Body of pancreas (tissue), 4 donors: ENCODE measurements around the gene CCDC57. TPM values are rescaled to one million over a fixed set of nuclear protein-coding genes. Genes with fewer than 3 reads are reported as not detected.

Experiments
- ATAC-seq: fragments of 150-250 bp; one replicate; pipeline ENCODE4 v1.9.1; 2016
- DNase-seq, 4 donors: peaks; one replicate each; pipeline ENCODE4 v3.0.0-alpha.2; 2019
- H3K27ac ChIP-seq, 4 donors: fragments of 200-600 bp; sonication (generic); 1 replicate in 3 of 4; 2 replicates in 1 of 4; pipeline versions ENCODE4 v1.5.1 to v1.6.1; 2016 to 2019; ENCODE audit warnings: mild to moderate bottlenecking in 1 of 4, mixed read lengths in 1 of 4, moderate library complexity in 1 of 4
- H3K27me3 ChIP-seq, 2 donors: fragments of 200-600 bp; sonication (generic); one replicate each; pipeline ENCODE4 v1.6.0; 2016; ENCODE audit warnings: mild to moderate bottlenecking in 1 of 2
- H3K36me3 ChIP-seq, 2 donors: fragments of 200-600 bp; sonication (generic); replicated peaks in 1 of 2; 2 replicates each; pipeline ENCODE4 v1.5.1; 2016; ENCODE audit warnings: low read depth in 2 of 2; ENCODE audit not compliant: insufficient read depth in 1 of 2
- H3K4me1 ChIP-seq: fragments of 200-600 bp; sonication (generic); one replicate; pipeline ENCODE4 v1.6.0; 2016
- H3K4me3 ChIP-seq, 2 donors: fragments of 200-600 bp; sonication (generic); 1 replicate in 1 of 2; 2 replicates in 1 of 2; pipeline ENCODE4 v1.5.1; 2016 to 2019
- H3K9me3 ChIP-seq, 3 donors: fragments of 200-600 bp; sonication (generic); 1 replicate in 2 of 3; 2 replicates in 1 of 3; pipeline ENCODE4 v1.5.1; 2016
- POLR2A ChIP-seq, 3 donors: fragments of 450-650 bp; IDR thresholded peaks; one replicate each; pipeline ENCODE4 v1.6.1; 2016; ENCODE audit warnings: antibody characterized with exemption in 3 of 3, mild to moderate bottlenecking in 2 of 3
- WGBS, 2 donors: methylation state at CpG; one replicate each; pipeline ENCODE4 v1.1.5; 2017; 5-methylcytosine and 5-hydroxymethylcytosine counted together
- intact Hi-C: fragments of 100-400 bp; cut with DNase I; formaldehyde crosslinking; loops from one replicate; pipeline ENCODE4 v1.15.1; 2023
- total RNA-seq, 2 donors: library from RNA; depleted of rRNA; stranded (reverse); fragments of >200 nt; gene quantifications; one replicate each; pipeline ENCODE4 v1.1.0, GENCODE V29; 2016
- TF ChIP-seq, protein P1 (sequence below), 7 experiments: fragments of 450-650 bp in 4 of 7; fragments of 200-600 bp in 3 of 7; sonication (generic) in 3 of 7; IDR thresholded peaks; one replicate each; pipeline ENCODE4 v1.5.1; 2016 to 2019; ENCODE audit warnings: antibody characterized with exemption in 7 of 7

CCDC57 gene
- total RNA-seq, 2 donors from 2014 or later, result 24.1 to 60.3 TPM

DNA sequence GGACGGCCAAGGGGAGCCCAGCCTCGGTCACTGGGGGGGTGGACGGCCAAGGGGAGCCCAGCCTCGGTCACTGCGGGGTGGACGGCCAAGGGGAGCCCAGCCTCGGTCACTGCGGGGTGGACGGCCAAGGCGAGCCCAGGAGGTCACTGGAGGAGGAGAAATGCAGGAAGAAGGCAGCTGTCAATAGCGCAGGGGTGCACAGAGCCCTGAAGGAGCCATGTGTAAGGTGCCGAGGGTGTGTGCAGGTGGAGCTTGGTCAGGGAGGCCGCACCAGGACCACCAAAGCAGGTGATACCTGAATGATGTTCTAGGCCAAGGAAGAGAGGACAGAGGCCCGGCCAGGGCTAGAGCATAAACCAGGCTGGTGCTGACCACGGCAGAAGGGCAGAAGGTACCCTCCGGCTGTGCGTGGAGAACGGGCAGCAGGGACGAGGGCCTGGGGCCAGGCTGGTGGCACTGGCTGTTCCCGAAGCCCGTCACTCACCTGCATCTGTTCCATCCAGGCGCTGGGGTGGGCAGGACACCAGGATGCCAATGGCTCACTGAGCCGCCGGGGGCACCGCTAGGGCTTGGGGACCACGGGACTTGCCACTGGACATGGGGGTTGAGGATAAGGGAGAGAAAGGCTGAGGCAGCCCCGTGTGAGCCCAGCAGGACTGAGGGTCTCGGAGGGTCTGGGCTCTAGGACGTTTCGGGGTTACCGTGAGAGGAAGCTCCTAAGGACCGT is 5.9 kb upstream of the CCDC57 start:
- DNase-seq (no peak), ATAC-seq (no peak)
- Histone ChIP-seq H3K27ac (no peak overlapping the region), H3K4me3 (no peak overlapping the region), H3K27me3 (no peaks in the 10 kb centered on the region), H3K9me3 (no peaks in the 10 kb centered on the region), H3K4me1 (peaks cover 24% of the 10 kb centered on the region), H3K36me3 (no peaks in the 10 kb centered on the region)
- intact Hi-C loops, result no loop called here
- TF ChIP-seq POLR2A (IDR thresholded peaks at IDR 0.05), result no peak
- TF ChIP-seq, protein P1, sequence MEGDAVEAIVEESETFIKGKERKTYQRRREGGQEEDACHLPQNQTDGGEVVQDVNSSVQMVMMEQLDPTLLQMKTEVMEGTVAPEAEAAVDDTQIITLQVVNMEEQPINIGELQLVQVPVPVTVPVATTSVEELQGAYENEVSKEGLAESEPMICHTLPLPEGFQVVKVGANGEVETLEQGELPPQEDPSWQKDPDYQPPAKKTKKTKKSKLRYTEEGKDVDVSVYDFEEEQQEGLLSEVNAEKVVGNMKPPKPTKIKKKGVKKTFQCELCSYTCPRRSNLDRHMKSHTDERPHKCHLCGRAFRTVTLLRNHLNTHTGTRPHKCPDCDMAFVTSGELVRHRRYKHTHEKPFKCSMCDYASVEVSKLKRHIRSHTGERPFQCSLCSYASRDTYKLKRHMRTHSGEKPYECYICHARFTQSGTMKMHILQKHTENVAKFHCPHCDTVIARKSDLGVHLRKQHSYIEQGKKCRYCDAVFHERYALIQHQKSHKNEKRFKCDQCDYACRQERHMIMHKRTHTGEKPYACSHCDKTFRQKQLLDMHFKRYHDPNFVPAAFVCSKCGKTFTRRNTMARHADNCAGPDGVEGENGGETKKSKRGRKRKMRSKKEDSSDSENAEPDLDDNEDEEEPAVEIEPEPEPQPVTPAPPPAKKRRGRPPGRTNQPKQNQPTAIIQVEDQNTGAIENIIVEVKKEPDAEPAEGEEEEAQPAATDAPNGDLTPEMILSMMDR (IDR thresholded peaks at IDR 0.05), result no peak
- WGBS, 2 donors, result 90 to 97% methylated on average over 17 to 22 of the region's 32 CpGs

DNA sequence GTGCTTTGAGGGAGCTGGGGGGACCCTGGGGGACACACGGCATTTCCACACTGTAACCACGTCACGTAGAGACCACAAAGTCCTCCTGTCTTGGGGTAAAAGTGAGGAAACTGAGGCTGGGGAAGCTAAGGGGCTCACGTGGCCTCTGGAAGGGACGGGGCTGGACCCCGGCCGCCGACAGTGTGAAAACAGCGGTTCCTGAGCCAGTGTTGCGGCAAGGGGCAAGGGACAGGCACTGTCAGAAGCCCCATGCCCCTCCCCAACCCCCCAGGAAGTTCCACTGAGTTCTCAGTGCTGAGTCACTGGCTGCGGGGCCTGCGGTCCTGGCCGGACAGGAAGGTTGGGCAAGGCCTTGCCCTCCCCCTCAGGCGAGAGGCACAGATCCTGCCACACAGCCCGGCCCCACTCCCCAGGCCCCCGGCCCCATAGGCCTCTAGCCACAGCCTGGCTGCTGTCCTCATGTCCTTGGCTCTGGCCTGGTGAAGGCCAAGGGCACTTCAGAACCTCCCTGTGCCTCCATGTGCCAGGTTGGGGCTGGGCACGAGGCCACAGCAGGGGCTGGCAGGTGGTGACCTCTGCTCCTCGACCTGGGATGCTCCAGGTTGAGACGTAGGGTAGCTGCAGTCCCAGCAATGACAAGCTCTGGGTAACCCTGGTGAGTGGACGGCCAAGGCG is 5.0 kb upstream of the CCDC57 start:
- Histone ChIP-seq H3K9me3 (no peaks in the 10 kb centered on the region), H3K27ac (peak overlapping the region in 3 of 4 donors; percentile 81 to 86 (median 84)), H3K36me3 (no peaks in the 10 kb centered on the region), H3K27me3 (no peaks in the 10 kb centered on the region), H3K4me3 (no peak overlapping the region), H3K4me1 (peaks cover 27% of the 10 kb centered on the region)
- ATAC-seq (no peak), DNase-seq (peak in 2 of 4 donors; percentile 50 to 77)
- 59 to 67% methylated on average over 11 to 16 of the region's 21 CpGs for WGBS, 2 donors
- TF ChIP-seq, protein P1 (IDR thresholded peaks at IDR 0.05), result no peak
- peak in 1 of 3 donors; percentile 2 for TF ChIP-seq POLR2A (IDR thresholded peaks at IDR 0.05)
- intact Hi-C loops, result no loop called here

DNA sequence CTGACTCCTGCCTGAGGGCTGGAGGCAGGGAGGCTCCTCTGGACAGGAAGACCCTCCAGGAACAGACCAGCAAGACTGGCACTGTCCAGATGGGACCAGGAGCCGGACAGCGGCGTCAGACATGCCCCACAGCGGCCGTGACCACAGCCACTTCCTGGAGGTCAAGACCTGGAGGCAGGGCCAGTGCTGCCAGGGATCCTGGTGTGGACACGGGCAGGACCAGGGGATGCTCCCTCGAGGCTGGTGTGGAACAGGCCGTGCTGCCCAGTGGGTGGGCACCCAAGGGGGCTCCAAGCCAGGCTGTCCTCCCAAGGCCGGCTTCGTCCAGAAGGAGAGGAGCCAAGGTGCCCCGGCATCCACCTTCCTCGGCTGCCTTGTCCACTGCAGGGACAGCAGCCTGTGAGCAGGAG is 4.5 kb upstream of the CCDC57 start:
- H3K4me3 ChIP-seq, result no peak overlapping the region
- WGBS, 2 donors, result 76 to 100% methylated on average over 2 to 12 of the region's 12 CpGs
- peaks cover 27% of the 10 kb centered on the region for H3K4me1 ChIP-seq
- no peaks in the 10 kb centered on the region for H3K36me3 ChIP-seq
- DNase-seq (peak in 1 of 4 donors; percentile 32), ATAC-seq (no peak)
- intact Hi-C loops, result no loop called here
- TF ChIP-seq, protein P1 (IDR thresholded peaks at IDR 0.05), result no peak
- TF ChIP-seq POLR2A (IDR thresholded peaks at IDR 0.05), result no peak
- H3K27ac ChIP-seq, result peak overlapping the region; percentile 66 to 86 (median 82)
- no peaks in the 10 kb centered on the region for H3K27me3 ChIP-seq
- no peaks in the 10 kb centered on the region for H3K9me3 ChIP-seq

DNA sequence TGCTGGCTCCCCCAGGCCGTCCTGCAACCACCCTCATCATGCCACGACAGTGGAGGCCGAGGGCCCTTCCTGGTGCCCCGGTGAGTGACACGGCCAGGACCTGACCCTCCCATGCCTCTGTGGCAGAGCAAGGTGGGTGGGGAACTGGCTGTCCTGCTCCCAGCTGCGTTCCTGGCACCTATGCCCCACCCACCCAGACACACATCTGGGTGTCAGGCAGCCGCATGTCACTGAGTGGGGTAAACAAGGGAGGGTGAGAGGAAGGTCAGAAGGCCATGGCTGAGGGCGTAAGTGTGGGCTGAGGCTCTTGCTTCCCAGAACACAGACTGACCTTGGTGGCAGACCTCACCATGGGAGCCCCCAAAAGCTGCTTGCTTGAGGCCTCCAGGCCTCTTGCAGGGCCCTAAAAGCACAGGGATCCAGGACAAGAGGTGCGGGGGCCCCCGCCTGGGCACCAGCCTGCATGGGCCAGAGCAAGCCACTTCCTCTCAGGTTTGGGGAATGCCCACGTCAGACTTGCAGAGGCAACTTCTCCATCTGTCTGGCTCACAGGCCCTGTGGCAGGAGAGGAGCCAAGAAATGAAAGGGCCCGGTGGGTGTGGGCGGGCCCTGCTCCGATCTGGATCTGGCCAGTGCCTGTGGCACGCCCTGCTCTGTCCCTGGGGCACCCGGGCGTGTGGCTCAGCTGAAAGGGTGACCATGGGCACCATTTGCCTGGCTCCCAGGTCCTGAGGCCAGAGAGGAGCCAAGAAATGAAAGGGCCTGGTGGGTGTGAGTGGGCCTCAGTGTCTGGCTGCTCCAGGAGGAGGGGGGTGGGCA is 3.9 kb upstream of the CCDC57 start:
- DNase-seq (peak; percentile 80 to 92 (median 90)), ATAC-seq (peak; percentile 74)
- TF ChIP-seq POLR2A (IDR thresholded peaks at IDR 0.05), result peak; percentile 11 to 54 (median 49)
- TF ChIP-seq, protein P1 (IDR thresholded peaks at IDR 0.05), result no peak
- peak overlapping the region; percentile 66 to 86 (median 82) for H3K27ac ChIP-seq
- H3K27me3 ChIP-seq, result no peaks in the 10 kb centered on the region
- no peaks in the 10 kb centered on the region for H3K36me3 ChIP-seq
- no peak overlapping the region for H3K4me3 ChIP-seq
- no peaks in the 10 kb centered on the region for H3K9me3 ChIP-seq
- peaks cover 33% of the 10 kb centered on the region for H3K4me1 ChIP-seq
- intact Hi-C loops, result no loop called here
- WGBS, 2 donors, result 9 to 29% methylated on average over 6 to 17 of the region's 17 CpGs
